CD14-positive monocyte (primary cell): Measurements from ENCODE around the gene INPP5K. TPM values are rescaled to one million over a fixed set of nuclear protein-coding genes. Genes with fewer than 3 reads are reported as not detected.

Experiments
- DNase-seq, 3 donors: peaks; one replicate each; pipeline ENCODE4 v3.0.0-alpha.2; 2011 to 2022
- H2AFZ ChIP-seq: 2 replicates; pipeline ENCODE4 v1.6.0; 2012; ENCODE audit warnings: mild to moderate bottlenecking, low read depth, low read length, inconsistent platforms; ENCODE audit not compliant: insufficient read depth, poor library complexity, severe bottlenecking
- H3K27ac ChIP-seq, 2 donors: 1 replicate in 1 of 2; 2 replicates in 1 of 2; pipeline ENCODE4 v1.5.1; 2012 to 2013; ENCODE audit warnings: low read length in 2 of 2, control low read depth in 1 of 2, inconsistent platforms in 1 of 2, low read depth in 1 of 2, mild to moderate bottlenecking in 1 of 2
- H3K27me3 ChIP-seq, 2 donors: one replicate each; pipeline versions ENCODE4 v1.6.0 to v1.6.1; 2011 to 2013; ENCODE audit warnings: low read length in 2 of 2; ENCODE audit not compliant: control insufficient read depth in 2 of 2, insufficient read depth in 2 of 2
- H3K36me3 ChIP-seq, 2 donors: replicated peaks in 1 of 2; 1 replicate in 1 of 2; 2 replicates in 1 of 2; pipeline versions ENCODE4 v1.5.1 to v1.6.1; 2012 to 2013; ENCODE audit warnings: low read length in 2 of 2, control low read depth in 1 of 2, inconsistent platforms in 1 of 2, mild to moderate bottlenecking in 1 of 2; ENCODE audit not compliant: insufficient read depth in 2 of 2, control insufficient read depth in 1 of 2
- H3K4me1 ChIP-seq, 2 donors: 1 replicate in 1 of 2; 2 replicates in 1 of 2; pipeline versions ENCODE4 v1.5.1 to v1.6.1; 2012 to 2013; ENCODE audit warnings: low read length in 2 of 2, control low read depth in 1 of 2, inconsistent platforms in 1 of 2, mild to moderate bottlenecking in 1 of 2, moderate library complexity in 1 of 2; ENCODE audit not compliant: insufficient read depth in 2 of 2, control insufficient read depth in 1 of 2
- H3K4me2 ChIP-seq: replicated peaks from 2 replicates; pipeline ENCODE3; 2012; ENCODE audit warnings: low read length, moderate library complexity, mild to moderate bottlenecking; ENCODE audit not compliant: poor library complexity, severe bottlenecking; ENCODE audit errors: extremely low read depth
- H3K4me3 ChIP-seq, 3 experiments: fragments of 200-600 bp in 1 of 3; sonication (generic) in 1 of 3; replicated peaks in 1 of 3; 1 replicate in 2 of 3; 2 replicates in 1 of 3; pipeline ENCODE4 v1.5.1; 2011 to 2013; ENCODE audit warnings: low read length in 3 of 3, mild to moderate bottlenecking in 3 of 3, control low read depth in 2 of 3, low read depth in 2 of 3, inconsistent platforms in 1 of 3, moderate library complexity in 1 of 3
- H3K79me2 ChIP-seq: 2 replicates; pipeline ENCODE4 v1.6.0; 2012; ENCODE audit warnings: mild to moderate bottlenecking, control low read depth, inconsistent platforms, low read length, moderate library complexity; ENCODE audit not compliant: insufficient read depth
- H3K9ac ChIP-seq: 2 replicates; pipeline ENCODE4 v1.6.0; 2017; ENCODE audit warnings: low read length, mild to moderate bottlenecking; ENCODE audit not compliant: insufficient read depth, poor library complexity, severe bottlenecking
- H3K9me3 ChIP-seq, 2 donors: replicated peaks in 1 of 2; 1 replicate in 1 of 2; 2 replicates in 1 of 2; pipeline versions ENCODE4 v1.5.1 to v1.6.1; 2012 to 2013; ENCODE audit warnings: low read length in 2 of 2, control low read depth in 1 of 2; ENCODE audit not compliant: control insufficient read depth in 1 of 2, insufficient read depth in 1 of 2
- H4K20me1 ChIP-seq: 2 replicates; pipeline ENCODE4 v1.6.0; 2012; ENCODE audit warnings: mild to moderate bottlenecking, low read length, control low read depth, moderate library complexity; ENCODE audit not compliant: insufficient read depth
- H3K27ac Mint-ChIP-seq, 7 donors: one replicate each; pipeline ENCODE4 v1.8.0; 2020; ENCODE audit warnings: mild to moderate bottlenecking in 7 of 7, mixed read lengths in 7 of 7, moderate library complexity in 6 of 7, inconsistent platforms in 2 of 7
- H3K27me3 Mint-ChIP-seq, 3 donors: one replicate each; pipeline ENCODE4 v1.8.0; 2021 to 2022; ENCODE audit warnings: low read depth in 3 of 3, mild to moderate bottlenecking in 3 of 3, mixed read lengths in 3 of 3, moderate library complexity in 3 of 3, inconsistent platforms in 1 of 3
- H3K36me3 Mint-ChIP-seq, 2 donors: one replicate each; pipeline ENCODE4 v1.8.0; 2020; ENCODE audit warnings: mixed read lengths in 2 of 2, inconsistent platforms in 1 of 2, mild to moderate bottlenecking in 1 of 2
- H3K4me1 Mint-ChIP-seq: one replicate; pipeline ENCODE4 v1.8.0; 2020; ENCODE audit warnings: mild to moderate bottlenecking, mixed read lengths
- H3K4me3 Mint-ChIP-seq, 2 donors: one replicate each; pipeline ENCODE4 v1.8.0; 2020; ENCODE audit warnings: mild to moderate bottlenecking in 2 of 2, mixed read lengths in 2 of 2, moderate library complexity in 1 of 2
- H3K9me3 Mint-ChIP-seq, 7 donors: one replicate each; pipeline ENCODE4 v1.8.0; 2020 to 2022; ENCODE audit warnings: mixed read lengths in 7 of 7, mild to moderate bottlenecking in 6 of 7, moderate library complexity in 6 of 7, inconsistent platforms in 2 of 7
- CTCF ChIP-seq: fragments of 200-600 bp; IDR thresholded peaks from one replicate; pipeline ENCODE4 v1.8.0; 2022; ENCODE audit warnings: antibody characterized with exemption, mild to moderate bottlenecking
- WGBS: methylation state at CpG from one replicate; pipeline ENCODE4 v1.1.5; 2013; ENCODE audit warnings: missing lambda C conversion rate; ENCODE audit not compliant: insufficient coverage; 5-methylcytosine and 5-hydroxymethylcytosine counted together
- intact Hi-C, 2 donors: fragments of 100-400 bp; cut with micrococcal nuclease; formaldehyde crosslinking; loops; one replicate each; pipeline versions ENCODE4 v1.15.0 to v1.15.1; 2023
- polyA plus RNA-seq, 3 donors: library from polyadenylated mRNA; depleted of rRNA in 1 of 3; unstranded in 2 of 3; stranded (reverse) in 1 of 3; fragments of 300-500 nt in 2 of 3; fragments of >200 nt in 1 of 3; fragmentation: Illumina TruSeq in 2 of 3; gene quantifications; 1 replicate in 2 of 3; 2 replicates in 1 of 3; pipeline ENCODE4 v1.2.3, GENCODE V29; 2012 to 2021

Gene INPP5K
- polyA plus RNA-seq, 3 donors = 50.3 to 58.7 (median 53.0) TPM

GRCh38 chr17:1498869-1499268 is 17.5 kb downstream of the INPP5K start:
- peaks cover 65 to 88% of the 10 kb centered on the region in 2 donors for H3K36me3 Mint-ChIP-seq
- peaks cover 1 to 8% (median 5%) of the 10 kb centered on the region in 3 donors for H3K27me3 Mint-ChIP-seq
- Histone ChIP-seq H3K9me3 (no peaks in the 10 kb centered on the region), H3K9ac (no peak overlapping the region), H3K27me3 (peaks cover 0 to 3% of the 10 kb centered on the region in 2 donors), H3K4me2 (no peak overlapping the region), H2AFZ (no peak overlapping the region), H3K27ac (no peak overlapping the region), H4K20me1 (peaks cover 11% of the 10 kb centered on the region), H3K4me3 (no peak overlapping the region), H3K4me1 (peaks cover 3% of the 10 kb centered on the region in 2 donors), H3K36me3 (peaks cover 34 to 68% of the 10 kb centered on the region in 2 donors), H3K79me2 (no peaks in the 10 kb centered on the region)
- TF ChIP-seq CTCF = no peak
- H3K4me1 Mint-ChIP-seq = peaks cover 3% of the 10 kb centered on the region
- H3K9me3 Mint-ChIP-seq = peaks cover 0 to 3% (median 0%) of the 10 kb centered on the region in 7 donors
- no peak for DNase-seq
- 46% methylated on average over 3 of the region's 9 CpGs for WGBS
- H3K27ac Mint-ChIP-seq = no peak overlapping the region
- no peak overlapping the region for H3K4me3 Mint-ChIP-seq
- intact Hi-C loops = no loop called here

GRCh38 chr17:1498233-1498632 is 18.2 kb downstream of the INPP5K start:
- H3K27ac Mint-ChIP-seq = no peak overlapping the region
- Histone ChIP-seq H3K4me1 (peaks cover 9% of the 10 kb centered on the region in 2 donors), H3K4me3 (no peak overlapping the region), H3K36me3 (peaks cover 32 to 63% of the 10 kb centered on the region in 2 donors), H2AFZ (no peak overlapping the region), H3K27ac (no peak overlapping the region), H4K20me1 (peaks cover 15% of the 10 kb centered on the region), H3K4me2 (no peak overlapping the region), H3K9me3 (no peaks in the 10 kb centered on the region), H3K27me3 (peaks cover 0 to 9% of the 10 kb centered on the region in 2 donors), H3K79me2 (no peaks in the 10 kb centered on the region), H3K9ac (no peak overlapping the region)
- H3K4me3 Mint-ChIP-seq = no peak overlapping the region
- WGBS = 88% methylated on average over 2 of the region's 2 CpGs
- intact Hi-C loops = no loop called here
- H3K4me1 Mint-ChIP-seq = peaks cover 9% of the 10 kb centered on the region
- H3K9me3 Mint-ChIP-seq = peaks cover 0 to 3% (median 0%) of the 10 kb centered on the region in 7 donors
- no peak for TF ChIP-seq CTCF
- peaks cover 66 to 85% of the 10 kb centered on the region in 2 donors for H3K36me3 Mint-ChIP-seq
- peaks cover 7 to 14% (median 12%) of the 10 kb centered on the region in 3 donors for H3K27me3 Mint-ChIP-seq
- DNase-seq = no peak
